OCI-LY7 (cell line): ENCODE data around the gene CLEC2L. TPM values are rescaled to one million over a fixed set of nuclear protein-coding genes. Genes with fewer than 3 reads are reported as not detected.

Experiments used
- BruUV-seq: library from RNA; stranded (reverse); fragments of 400-500 nt; replicated peaks from 2 replicates; lab custom pipeline; 2021; lab: Mats Ljungman, UMichigan
- CTCF ChIA-PET: fragments of 300-600 bp; sonication (Branson Sonifier 250); formaldehyde crosslinking; loops from one replicate; lab custom pipeline; 2022; ENCODE audit warnings: antibody characterized with exemption; ENCODE audit not compliant: unreplicated experiment; lab: Charles Lee
- POLR2A ChIA-PET: fragments of 300-600 bp; sonication (Branson Sonifier 250); formaldehyde crosslinking; loops from one replicate; lab custom pipeline; 2022; ENCODE audit warnings: antibody characterized with exemption; lab: Charles Lee
- DNase-seq: peaks from one replicate; pipeline ENCODE4 v3.0.0-alpha.2; 2015; ENCODE audit warnings: low spot score
- H2AFZ ChIP-seq: fragments of 200-600 bp; sonication (generic), shearing (Covaris generic); 2 replicates; pipeline ENCODE4 v1.6.1; 2014; ENCODE audit warnings: mild to moderate bottlenecking, antibody characterized with exemption, low read length, moderate library complexity
- H3K27ac ChIP-seq: fragments of 200-600 bp; sonication (generic); 2 replicates; pipeline ENCODE4 v1.5.1; 2014; ENCODE audit warnings: mixed run types, low read depth, mild to moderate bottlenecking, moderate library complexity, low read length, inconsistent platforms; ENCODE audit not compliant: poor library complexity, severe bottlenecking
- H3K36me3 ChIP-seq: fragments of 200-600 bp; sonication (generic); 2 replicates; pipeline ENCODE4 v1.6.1; 2014; ENCODE audit warnings: mild to moderate bottlenecking, antibody characterized with exemption, low read length, moderate library complexity, mixed read lengths; ENCODE audit not compliant: insufficient read depth
- H3K4me1 ChIP-seq: fragments of 200-600 bp; sonication (generic); 2 replicates; pipeline ENCODE4 v1.5.1; 2014; ENCODE audit warnings: mild to moderate bottlenecking, low read length; ENCODE audit not compliant: insufficient read depth, poor library complexity, severe bottlenecking
- H3K4me2 ChIP-seq: fragments of 200-600 bp; sonication (generic); 2 replicates; pipeline ENCODE4 v1.6.1; 2014; ENCODE audit warnings: mild to moderate bottlenecking, low read length
- H3K4me3 ChIP-seq: fragments of 200-600 bp; sonication (generic); 2 replicates; pipeline ENCODE4 v1.5.1; 2014; ENCODE audit warnings: mild to moderate bottlenecking, low read depth, low read length; ENCODE audit not compliant: poor library complexity, severe bottlenecking
- H3K79me2 ChIP-seq: fragments of 200-600 bp; sonication (generic); 2 replicates; pipeline ENCODE4 v1.6.1; 2016; ENCODE audit warnings: low read depth, mild to moderate bottlenecking, low read length, moderate library complexity, mixed read lengths; ENCODE audit not compliant: insufficient read depth
- H3K9me2 ChIP-seq: fragments of 200-600 bp; sonication (generic); 2 replicates; pipeline ENCODE4 v1.6.1; 2016; ENCODE audit warnings: mild to moderate bottlenecking, low read length, mixed read lengths; ENCODE audit not compliant: insufficient read depth
- H3K9me3 ChIP-seq: fragments of 200-600 bp; sonication (generic); 2 replicates; pipeline ENCODE4 v1.6.1; 2014; ENCODE audit warnings: mild to moderate bottlenecking, mixed run types, low read length, mixed read lengths
- H4K20me1 ChIP-seq: fragments of 200-600 bp; sonication (generic); 2 replicates; pipeline ENCODE4 v1.6.1; 2014; ENCODE audit warnings: mild to moderate bottlenecking, antibody characterized with exemption, low read length, moderate library complexity, mixed read lengths; ENCODE audit not compliant: insufficient read depth
- CTCF ChIP-seq: fragments of 200-600 bp; sonication (generic); conservative IDR thresholded peaks from 2 replicates; pipeline ENCODE4 v1.5.1; 2014; ENCODE audit warnings: mild to moderate bottlenecking, antibody characterized with exemption, low read length, moderate library complexity, mixed read lengths
- EZH2phosphoT487 ChIP-seq: fragments of 200-600 bp; sonication (generic); IDR thresholded peaks from 2 replicates; pipeline ENCODE4 v1.6.1; 2018; ENCODE audit warnings: low read depth, borderline replicate concordance, mild to moderate bottlenecking, mixed run types, antibody characterized with exemption, low read length, moderate library complexity, mixed read lengths
- intact Hi-C: fragments of 100-400 bp; cut with micrococcal nuclease; formaldehyde crosslinking; loops from one replicate; pipeline ENCODE4 v1.10.0; 2022; ENCODE audit not compliant: unreplicated experiment
- total RNA-seq, 2 experiments: library from RNA; depleted of rRNA in 1 of 2; stranded (reverse); fragments of >200 nt in 1 of 2; shearing (Covaris generic) in 1 of 2; gene quantifications; 2 replicates each; pipeline ENCODE4 v1.2.3, GENCODE V29; 2014 to 2022

The CLEC2L gene
- total RNA-seq, 2 experiments from 2014 or later = not detected

- no peak overlapping the region for H3K4me3 ChIP-seq
- ChIA-PET CTCF (interaction anchor here (0.5 kb wide), 1 partner anchor 569 kb away, joined by 3 read pairs; no protein-coding TSS in a partner anchor), POLR2A (no interaction called here)
- H3K36me3 ChIP-seq = no peaks in the 10 kb centered on the region
- no peaks in the 10 kb centered on the region for H3K4me1 ChIP-seq
- no peak overlapping the region for H3K4me2 ChIP-seq
- DNase-seq = no peak
- no peak for TF ChIP-seq EZH2phosphoT487
- TF ChIP-seq CTCF = no peak
- H3K9me3 ChIP-seq = no peaks in the 10 kb centered on the region
- no peak overlapping the region for H2AFZ ChIP-seq
- H4K20me1 ChIP-seq = no peaks in the 10 kb centered on the region
- BruUV-seq = no TSS peak
- H3K9me2 ChIP-seq = no peaks in the 10 kb centered on the region
- H3K79me2 ChIP-seq = no peaks in the 10 kb centered on the region
- intact Hi-C loops = no loop called here
- no peak overlapping the region for H3K27ac ChIP-seq
Measured at GRCh38 chr7:139543801-139544603, 20.5 kb downstream of the CLEC2L start.

- Histone ChIP-seq H2AFZ (no peak overlapping the region), H3K9me2 (no peaks in the 10 kb centered on the region), H4K20me1 (no peaks in the 10 kb centered on the region), H3K9me3 (no peaks in the 10 kb centered on the region), H3K27ac (no peak overlapping the region), H3K4me3 (no peak overlapping the region), H3K36me3 (no peaks in the 10 kb centered on the region), H3K79me2 (no peaks in the 10 kb centered on the region), H3K4me2 (no peak overlapping the region), H3K4me1 (no peaks in the 10 kb centered on the region)
- BruUV-seq = no TSS peak
- DNase-seq = no peak
- CTCF ChIA-PET = no interaction called here
- POLR2A ChIA-PET = no interaction called here
- TF ChIP-seq EZH2phosphoT487 (no peak), CTCF (no peak)
- intact Hi-C loops = no loop called here
Measured at GRCh38 chr7:139544645-139545044, 21.2 kb downstream of the CLEC2L start.

GRCh38 chr7:139548302-139549028 lies 25.0 kb downstream of the CLEC2L start:
- Histone ChIP-seq H4K20me1 (no peaks in the 10 kb centered on the region), H3K4me2 (no peak overlapping the region), H3K36me3 (no peaks in the 10 kb centered on the region), H3K9me3 (no peaks in the 10 kb centered on the region), H3K4me1 (no peaks in the 10 kb centered on the region), H3K9me2 (no peaks in the 10 kb centered on the region), H3K4me3 (no peak overlapping the region), H2AFZ (no peak overlapping the region), H3K27ac (no peak overlapping the region), H3K79me2 (no peaks in the 10 kb centered on the region)
- intact Hi-C loops = no loop called here
- TF ChIP-seq CTCF = no peak
- no peak for TF ChIP-seq EZH2phosphoT487
- POLR2A ChIA-PET = no interaction called here
- no TSS peak for BruUV-seq
- CTCF ChIA-PET = no interaction called here
- DNase-seq = no peak
